PC-9 (cell line): ENCODE measurements around the gene ARMC9.

Experiments
- CTCF ChIP-seq: fragments of 200-600 bp; sonication (generic); conservative IDR thresholded peaks from 2 replicates; pipeline ENCODE4 v1.6.1; 2017; ENCODE audit warnings: mixed run types, antibody characterized with exemption, mild to moderate bottlenecking, moderate library complexity
- EZH2 ChIP-seq: fragments of 200-600 bp; sonication (generic); IDR thresholded peaks from 2 replicates; pipeline ENCODE4 v1.8.0; 2017; ENCODE audit warnings: antibody characterized with exemption, low read depth

DNA sequence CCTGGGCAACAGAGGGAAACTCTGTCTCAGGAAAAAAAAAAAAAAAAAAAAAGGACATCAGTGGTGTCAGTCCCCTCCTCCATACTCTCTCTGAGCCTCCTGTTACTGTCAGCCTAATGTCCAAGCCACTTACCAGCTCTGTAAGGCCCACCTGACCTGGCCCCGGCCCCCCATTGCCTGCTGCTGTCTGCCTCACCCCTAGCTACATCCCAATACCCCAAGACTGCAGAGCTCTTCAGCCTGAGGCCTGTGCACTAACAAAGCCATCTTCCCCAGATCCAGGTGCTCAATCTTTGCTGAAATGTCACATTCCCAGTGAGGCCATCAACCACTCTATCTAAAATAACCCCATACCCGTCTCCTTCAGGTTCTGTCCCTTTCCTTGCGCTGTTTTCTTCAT lies 5.7 kb downstream of the ARMC9 start:
- TF ChIP-seq CTCF (no peak), EZH2 (no peak)
